Inflammatory macrophage (primary cell): ENCODE measurements around the gene PCDHGA11.
"Not testable (repeated sequence)": the region's sequence is repeated elsewhere in the genome, so short reads cannot be mapped to it uniquely, and the experiment has no call there.

Experiments
- DNase-seq, 2 donors: peaks; one replicate each; pipeline ENCODE4 v3.0.0-alpha.2; 2020 to 2022

PCDHGA11 gene

GRCh38 chr5:141399555-141400258, 21.1 kb upstream of the PCDHGA11 start:
- DNase-seq, result no peak

GRCh38 chr5:141402553-141403243, 18.2 kb upstream of the PCDHGA11 start, which contains the start of gene PCDHGA9:
Gene PCDHGA9, plus strand, starts transcription at chr5:141402778. Its CDS starts 175 bp downstream, at chr5:141402953.
- peak in 1 of 2 donors; percentile 33 for DNase-seq

- DNase-seq, result no peak
These were observed 17.5 kb upstream of the PCDHGA11 start for GRCh38 chr5:141403387-141403786.

GRCh38 chr5:141407790-141408505, 12.9 kb upstream of the PCDHGA11 start, which contains the start of gene PCDHGB6:
Gene PCDHGB6, plus strand, starts transcription at chr5:141408021. Its CDS starts 182 bp downstream, at chr5:141408203.
- DNase-seq, result peak; percentile 38 to 63

- DNase-seq, result no peak
These were observed 11.1 kb upstream of the PCDHGA11 start for GRCh38 chr5:141409598-141410306.

GRCh38 chr5:141411575-141411974, 9.3 kb upstream of the PCDHGA11 start:
- no peak for DNase-seq

- peak; percentile 57 to 73 for DNase-seq
These were observed 7.9 kb upstream of the PCDHGA11 start, which contains the start of gene PCDHGA10 for GRCh38 chr5:141412854-141413539. Gene PCDHGA10, plus strand, starts transcription at chr5:141412987. Its CDS starts 189 bp downstream, at chr5:141413176.

- no peak for DNase-seq
These were observed 7.2 kb upstream of the PCDHGA11 start for GRCh38 chr5:141413540-141414069.

GRCh38 chr5:141414548-141415274, 6.1 kb upstream of the PCDHGA11 start:
- not testable (repeated sequence) for DNase-seq

- not testable (repeated sequence) for DNase-seq
These were observed 5.6 kb upstream of the PCDHGA11 start for GRCh38 chr5:141415275-141415618.

GRCh38 chr5:141417494-141418172, 3.2 kb upstream of the PCDHGA11 start, which contains the start of gene PCDHGB7:
Gene PCDHGB7, plus strand, starts transcription at chr5:141417677. Its CDS starts 183 bp downstream, at chr5:141417860.
- peak; percentile 74 to 87 for DNase-seq

GRCh38 chr5:141419074-141419880, 1.6 kb upstream of the PCDHGA11 start:
- no peak for DNase-seq

GRCh38 chr5:141421489-141421855, 621 bp downstream of the PCDHGA11 start:
- no peak for DNase-seq

- no peak for DNase-seq
These were observed 2.0 kb downstream of the PCDHGA11 start for GRCh38 chr5:141422742-141423291.

- DNase-seq, result no peak
These were observed 7.1 kb downstream of the PCDHGA11 start for GRCh38 chr5:141427783-141428426.

- DNase-seq, result peak; percentile 78 to 80
These were observed 9.7 kb downstream of the PCDHGA11 start, which contains the start of gene PCDHGA12 for GRCh38 chr5:141430332-141431113. Gene PCDHGA12, plus strand, starts transcription at chr5:141430507. Its CDS starts 253 bp downstream, at chr5:141430760.

- DNase-seq, result peak in 1 of 2 donors; percentile 20
These were observed 10.4 kb downstream of the PCDHGA11 start for GRCh38 chr5:141431286-141431685.
